HG03460 (cell line): ENCODE measurements around the gene LCLAT1.

ENCODE experiments used
- ATAC-seq: cut with Tn5 transposase; IDR thresholded peaks from one replicate; pipeline ENCODE4 v1.9.1; 2021; ENCODE audit not compliant: unreplicated experiment

Gene LCLAT1

GRCh38 chr2:30447149-30448045, at the start of gene LCLAT1:
Gene LCLAT1 (plus strand): TSS chr2:30447246. CDS start chr2:30525591, 78,345 bp downstream.
- ATAC-seq: peak; percentile 99

GRCh38 chr2:30398084-30398873, 48.8 kb upstream of the LCLAT1 start:
- no peak for ATAC-seq

GRCh38 chr2:30400151-30400954, 46.7 kb upstream of the LCLAT1 start:
- no peak for ATAC-seq

- no peak for ATAC-seq
Measured at GRCh38 chr2:30402441-30403182, 44.4 kb upstream of the LCLAT1 start.

GRCh38 chr2:30403592-30404312, 43.3 kb upstream of the LCLAT1 start:
- no peak for ATAC-seq

- ATAC-seq: no peak
Measured at GRCh38 chr2:30404319-30405259, 42.5 kb upstream of the LCLAT1 start.

- ATAC-seq: no peak
Measured at GRCh38 chr2:30405260-30405605, 41.8 kb upstream of the LCLAT1 start.

GRCh38 chr2:30406853-30407252, 40.2 kb upstream of the LCLAT1 start:
- no peak for ATAC-seq

- ATAC-seq: no peak
Measured at GRCh38 chr2:30408961-30409387, 38.1 kb upstream of the LCLAT1 start.

- no peak for ATAC-seq
Measured at GRCh38 chr2:30410217-30410616, 36.8 kb upstream of the LCLAT1 start.

GRCh38 chr2:30412047-30412683, 34.9 kb upstream of the LCLAT1 start:
- ATAC-seq: no peak

- no peak for ATAC-seq
Measured at GRCh38 chr2:30412684-30413570, 34.1 kb upstream of the LCLAT1 start.

GRCh38 chr2:30414961-30415360, 32.1 kb upstream of the LCLAT1 start:
- no peak for ATAC-seq

- no peak for ATAC-seq
Measured at GRCh38 chr2:30417253-30417652, 29.8 kb upstream of the LCLAT1 start.

- ATAC-seq: no peak
Measured at GRCh38 chr2:30421026-30421603, 25.9 kb upstream of the LCLAT1 start.

GRCh38 chr2:30421604-30422443, 25.2 kb upstream of the LCLAT1 start:
- ATAC-seq: peak; percentile 42
